T-helper 9 cell (primary cell): ENCODE data around the gene HOXC12.

Source experiments
- DNase-seq: peaks from one replicate; pipeline ENCODE4 v3.0.0-alpha.2; 2020

Gene HOXC12

DNA sequence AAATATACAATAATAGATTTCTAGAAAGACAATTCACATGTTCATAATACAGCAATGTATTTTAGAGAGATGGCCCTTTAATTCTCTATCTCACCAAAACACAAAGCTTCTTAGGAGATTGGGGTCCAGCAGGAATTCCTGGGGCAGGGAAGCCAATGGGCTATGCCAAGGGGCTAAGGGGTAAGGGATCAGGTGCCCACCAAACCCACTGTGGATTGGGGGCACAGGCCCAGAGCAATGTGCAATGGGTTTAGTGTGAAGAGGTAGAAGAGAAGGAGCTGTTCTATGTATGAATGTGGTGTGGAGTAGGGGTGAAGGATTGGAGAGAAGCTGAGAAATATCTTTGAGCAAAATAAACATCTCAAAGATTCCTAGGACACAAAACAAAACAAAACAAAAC, 13.5 kb upstream of the HOXC12 start:
- no peak for DNase-seq

DNA sequence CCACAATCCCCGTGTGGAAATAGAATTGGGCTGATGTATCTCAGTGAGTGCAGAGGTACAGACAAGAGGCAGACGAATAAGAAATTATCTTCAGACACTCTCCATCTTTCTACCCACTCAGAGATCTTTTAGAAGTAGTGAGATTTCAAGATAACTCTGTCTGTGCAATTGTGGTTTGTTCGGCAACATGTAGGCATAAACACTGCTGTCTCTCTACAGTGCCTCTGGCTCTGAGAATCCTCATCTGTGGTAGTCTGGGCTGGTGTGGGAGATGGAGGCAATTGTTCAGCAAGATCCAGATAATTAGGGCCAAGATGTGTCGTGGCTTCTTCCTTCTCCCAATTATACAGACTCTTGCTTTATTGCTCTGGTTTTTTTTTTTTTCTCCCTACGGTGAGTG, 13.0 kb upstream of the HOXC12 start:
- DNase-seq, result no peak

DNA sequence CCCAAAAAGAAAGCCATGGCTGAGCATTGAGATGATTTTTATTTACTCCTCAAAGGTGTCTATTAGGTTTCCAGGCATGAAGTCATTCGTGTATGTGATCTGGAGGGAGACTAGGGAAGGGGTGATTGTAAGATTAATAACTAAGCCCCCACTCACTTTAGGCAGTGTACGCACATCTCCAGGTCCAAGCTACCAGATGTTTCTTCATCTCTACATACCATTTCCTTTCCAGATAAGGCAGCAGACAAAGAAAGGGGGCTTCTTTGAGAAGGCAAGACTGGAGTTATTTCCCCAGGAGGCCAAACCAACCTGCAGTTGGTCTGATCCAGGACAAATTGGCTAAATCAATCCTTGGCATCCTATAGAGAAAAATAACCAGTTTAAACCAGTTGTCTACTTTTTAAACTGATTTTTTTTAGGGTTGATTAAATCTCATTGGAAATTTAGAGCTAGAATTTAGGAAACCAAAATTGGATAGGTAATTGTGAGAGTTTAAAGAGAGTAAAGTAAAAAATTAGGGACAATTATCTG, 12.2 kb upstream of the HOXC12 start:
- no peak for DNase-seq

DNA sequence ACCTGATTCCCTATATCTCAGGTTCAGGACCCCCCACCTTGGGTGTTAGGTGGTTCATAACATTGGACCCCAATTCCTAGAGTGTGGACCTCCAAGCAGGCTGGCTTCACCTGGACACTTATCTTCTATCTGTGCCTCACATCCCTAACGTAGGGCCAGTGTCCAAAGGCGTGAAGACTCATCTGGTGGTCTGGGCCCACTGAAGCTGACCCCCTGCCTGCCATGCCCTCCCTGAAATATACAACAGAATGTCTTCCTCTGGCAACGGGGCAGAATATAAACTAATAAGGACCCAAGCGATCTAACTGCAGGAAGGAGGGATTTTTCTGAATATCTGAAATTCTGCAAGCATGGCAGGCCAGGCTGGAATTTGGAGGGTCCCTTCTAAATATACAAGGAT, 10.5 kb upstream of the HOXC12 start:
- no peak for DNase-seq

GRCh38 chr12:53944907-53945847, 9.5 kb upstream of the HOXC12 start:
- DNase-seq, result no peak

DNA sequence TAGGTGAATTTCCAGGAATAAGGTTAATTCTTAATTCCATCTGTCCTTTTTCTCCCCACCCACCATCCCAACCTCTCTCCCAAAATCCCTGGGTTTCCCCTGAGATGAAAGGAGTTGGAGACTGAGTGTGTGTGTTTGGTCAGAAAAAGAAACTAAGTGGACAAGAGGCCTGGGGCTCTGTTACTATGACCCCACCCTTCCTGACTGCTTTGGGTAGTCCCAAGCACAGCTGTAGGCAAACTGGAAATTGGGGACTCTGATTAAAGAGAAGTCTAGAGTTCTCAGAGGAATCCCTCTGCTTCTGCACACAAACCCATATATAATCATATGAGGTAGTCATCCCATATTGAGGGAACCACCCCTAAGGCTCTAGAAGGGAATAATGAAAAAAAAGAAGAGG, 7.0 kb upstream of the HOXC12 start:
- no peak for DNase-seq

- DNase-seq, result no peak
These were observed 5.8 kb upstream of the HOXC12 start for GRCh38 chr12:53948650-53949593.

DNA sequence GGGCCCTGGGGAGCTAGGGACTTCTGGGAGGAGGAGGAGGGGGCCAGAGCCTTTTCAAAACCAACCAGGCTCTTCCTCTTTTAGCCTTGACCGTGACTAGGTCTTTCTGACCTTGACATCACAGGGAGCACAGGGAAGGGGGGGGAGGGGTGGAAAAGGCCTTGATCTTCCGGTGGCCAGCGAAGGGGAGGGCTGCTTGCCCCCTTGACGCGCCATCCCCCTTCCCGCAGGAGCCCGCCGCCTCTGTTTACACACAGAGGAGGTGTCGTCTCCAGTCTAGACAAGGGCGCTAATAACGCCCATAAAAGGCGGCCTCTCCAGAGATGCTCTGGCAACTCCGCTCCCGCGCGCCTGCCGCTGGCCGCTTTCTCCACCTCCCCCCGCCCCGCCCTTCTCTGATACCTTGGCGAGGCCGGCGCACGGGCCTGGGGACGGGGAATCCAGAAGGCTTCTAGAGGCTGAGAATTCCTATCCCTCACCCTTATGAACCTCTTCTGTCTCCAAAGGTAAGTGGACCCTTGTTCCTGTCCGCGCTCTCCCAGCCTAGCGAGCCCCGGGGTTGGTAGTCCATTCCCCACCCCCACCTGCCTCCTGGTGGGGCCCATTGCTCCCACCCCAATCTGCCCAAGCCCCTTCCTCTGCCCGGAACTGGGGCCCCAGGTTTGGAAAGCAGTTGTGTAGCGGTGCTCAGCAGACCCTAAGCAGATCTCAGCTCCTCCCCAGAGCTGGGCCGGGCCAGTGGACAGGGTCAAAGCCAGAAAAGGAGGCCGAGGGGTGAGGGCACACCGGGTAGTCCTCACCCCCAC, 4.9 kb upstream of the HOXC12 start:
- no peak for DNase-seq

DNA sequence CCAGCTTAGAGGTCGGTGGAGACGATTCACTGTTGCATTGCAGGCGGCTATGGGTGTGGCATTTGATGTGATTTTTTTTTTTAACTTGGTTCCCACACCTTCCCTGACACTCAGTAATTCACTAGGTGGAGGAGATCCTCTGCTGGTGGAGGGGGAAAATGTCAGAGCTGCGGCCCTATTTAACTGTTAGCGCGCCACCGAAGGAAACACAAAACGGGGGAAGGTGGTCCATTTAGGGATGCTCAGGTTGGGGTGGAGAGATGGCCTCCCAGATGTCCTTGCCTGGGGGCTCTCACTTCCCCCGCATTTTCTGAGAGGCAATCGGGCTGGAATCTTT, 4.3 kb upstream of the HOXC12 start:
- no peak for DNase-seq

GRCh38 chr12:53950789-53951576, 3.7 kb upstream of the HOXC12 start:
- no peak for DNase-seq

GRCh38 chr12:53951577-53952334, 2.9 kb upstream of the HOXC12 start:
- DNase-seq, result no peak

DNA sequence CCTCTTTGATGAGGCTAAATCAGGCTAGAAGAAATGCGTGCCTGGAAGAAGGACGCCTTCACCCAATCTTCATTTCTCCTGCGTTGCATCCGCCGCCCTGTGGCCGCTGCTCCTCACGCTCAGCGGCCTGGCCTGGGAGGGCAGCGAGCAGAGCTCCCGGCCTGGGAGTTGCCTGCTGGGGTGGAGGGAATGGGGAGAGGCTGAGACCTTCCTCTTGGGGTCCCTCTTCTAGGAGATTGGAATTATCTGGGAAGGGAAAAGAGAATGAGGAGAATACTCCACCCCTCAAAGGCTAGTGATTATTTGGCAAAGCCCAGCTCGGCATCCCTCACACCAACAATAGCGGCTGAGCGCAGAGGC, 2.4 kb upstream of the HOXC12 start:
- no peak for DNase-seq

- DNase-seq, result no peak
These were observed 1.6 kb upstream of the HOXC12 start for GRCh38 chr12:53952871-53953734.

GRCh38 chr12:53953831-53954693, 641 bp upstream of the HOXC12 start:
- no peak for DNase-seq

GRCh38 chr12:53955036-53955775, 503 bp downstream of the HOXC12 start:
- no peak for DNase-seq

DNA sequence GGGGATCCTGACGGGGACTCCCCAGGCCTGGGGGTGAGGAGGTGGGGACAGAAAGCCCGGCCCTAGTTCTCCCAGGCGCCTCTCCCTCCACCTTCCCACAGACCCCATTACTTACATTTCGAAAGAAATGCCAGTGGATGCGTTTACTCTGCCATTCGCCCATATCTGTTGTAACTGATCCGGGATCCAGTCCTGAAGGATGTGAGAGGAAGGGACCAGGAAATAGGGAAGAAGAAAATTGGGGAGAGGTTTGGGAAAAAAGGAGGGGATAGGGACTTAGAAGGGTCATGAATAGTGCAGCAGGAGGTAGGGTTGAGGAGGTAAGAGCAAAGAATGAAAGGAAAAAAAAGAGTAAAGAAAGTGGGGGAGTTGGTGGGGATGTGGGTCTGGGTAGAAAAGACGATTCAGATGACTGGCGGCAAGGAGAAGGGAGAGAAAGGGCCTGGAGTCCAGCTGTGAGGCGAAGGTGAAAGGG, 1.1 kb downstream of the HOXC12 start:
- no peak for DNase-seq

GRCh38 chr12:53956251-53956887, 1.7 kb downstream of the HOXC12 start:
- DNase-seq, result no peak
